NCI-H345 (cell line): ENCODE data around the gene NFKBIA.
"Not testable (repeated sequence)": the region's sequence is repeated elsewhere in the genome, so short reads cannot be mapped to it uniquely, and the experiment has no call there.

Experiments used
- DNase-seq: peaks from one replicate; lab custom pipeline; 2025; lab: John Stamatoyannopoulos, UW

NFKBIA gene

DNA sequence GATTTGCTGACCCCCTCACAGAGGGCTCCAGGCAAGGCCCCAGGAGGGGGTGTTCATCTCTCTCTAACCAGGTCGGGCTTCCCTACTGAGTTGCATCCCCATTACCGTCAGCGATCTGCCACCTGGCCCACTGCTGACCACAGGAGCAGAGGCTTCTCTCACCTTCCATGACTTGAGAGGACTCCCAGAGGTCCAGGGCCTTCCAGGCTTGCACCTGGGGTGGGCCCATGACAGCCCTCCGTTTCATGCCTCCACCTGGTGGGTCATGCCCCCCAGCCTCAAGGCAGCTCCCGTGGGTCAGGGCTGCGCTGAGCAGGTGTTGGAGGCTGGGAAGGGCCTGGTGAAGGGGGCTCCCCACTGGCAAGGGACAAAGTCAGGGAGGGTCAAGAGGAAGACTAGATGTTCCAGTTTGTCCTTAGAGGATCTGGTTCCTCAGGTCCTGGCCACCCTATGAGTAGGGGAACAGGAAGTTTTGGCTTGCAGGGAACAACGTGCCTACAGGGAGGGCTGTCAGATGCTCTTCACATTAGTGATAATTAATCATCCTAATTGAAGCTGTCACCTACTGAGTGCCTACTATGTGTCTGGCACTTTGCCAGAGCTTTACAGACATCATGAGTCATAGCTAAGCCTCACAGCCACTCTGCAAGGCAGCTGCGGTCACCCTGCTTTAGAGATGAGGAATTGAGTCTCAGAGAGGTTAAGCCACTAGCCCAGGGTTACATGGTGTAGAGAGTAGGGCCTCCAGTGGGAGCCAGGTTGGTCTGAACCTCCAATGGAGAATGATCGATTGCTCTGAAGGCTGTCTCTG lies 13.8 kb downstream of the NFKBIA start:
- DNase-seq, result peak; percentile 32

DNA sequence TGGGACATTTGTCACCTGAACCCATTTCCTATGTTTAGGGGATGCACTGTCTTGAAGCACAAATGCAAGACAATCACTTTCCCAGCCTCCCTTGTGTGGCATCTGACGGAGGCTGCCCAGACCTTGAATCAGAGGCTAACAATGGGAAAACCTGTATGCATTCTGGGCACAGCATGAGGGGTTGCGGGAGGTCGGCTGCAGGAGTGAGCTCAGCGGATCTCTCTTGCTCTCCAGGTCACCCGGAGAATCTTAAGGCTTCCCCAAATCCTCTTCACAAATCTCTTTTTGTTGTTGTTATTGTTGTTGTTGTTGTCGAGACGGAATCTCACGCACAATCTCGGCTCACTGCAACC lies 15.3 kb downstream of the NFKBIA start:
- DNase-seq, result no peak

DNA sequence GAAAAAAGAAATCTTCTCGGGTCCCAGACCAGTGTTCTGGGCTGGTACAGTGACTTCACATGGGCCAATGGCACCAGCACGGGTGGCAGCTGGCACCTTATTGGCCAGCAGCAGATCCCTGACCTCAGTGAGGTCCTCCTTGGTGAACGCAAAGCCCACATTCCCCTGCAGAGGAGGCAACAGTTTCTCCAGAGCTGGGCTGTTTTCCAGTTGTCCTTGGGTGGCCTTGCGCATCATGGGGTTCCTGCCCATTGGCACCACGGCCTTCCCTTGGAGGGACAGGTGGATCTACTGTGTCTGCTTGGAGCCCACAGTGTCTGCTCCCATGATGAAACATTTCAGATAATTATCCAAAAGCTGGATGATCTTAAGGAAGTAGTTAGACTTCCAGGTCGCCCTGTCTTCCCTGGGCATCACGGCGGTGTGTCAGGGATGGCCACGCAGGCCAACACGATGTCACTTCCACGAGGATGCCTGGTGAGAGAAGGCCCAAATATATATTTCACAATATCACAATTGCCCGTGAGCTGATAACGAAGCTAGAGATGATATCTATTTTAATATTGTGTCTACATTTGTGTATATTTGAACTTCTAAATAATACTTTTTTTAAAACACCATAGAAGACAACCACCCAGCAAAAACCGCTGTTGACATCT lies 15.8 kb downstream of the NFKBIA start:
- DNase-seq, result no peak

DNA sequence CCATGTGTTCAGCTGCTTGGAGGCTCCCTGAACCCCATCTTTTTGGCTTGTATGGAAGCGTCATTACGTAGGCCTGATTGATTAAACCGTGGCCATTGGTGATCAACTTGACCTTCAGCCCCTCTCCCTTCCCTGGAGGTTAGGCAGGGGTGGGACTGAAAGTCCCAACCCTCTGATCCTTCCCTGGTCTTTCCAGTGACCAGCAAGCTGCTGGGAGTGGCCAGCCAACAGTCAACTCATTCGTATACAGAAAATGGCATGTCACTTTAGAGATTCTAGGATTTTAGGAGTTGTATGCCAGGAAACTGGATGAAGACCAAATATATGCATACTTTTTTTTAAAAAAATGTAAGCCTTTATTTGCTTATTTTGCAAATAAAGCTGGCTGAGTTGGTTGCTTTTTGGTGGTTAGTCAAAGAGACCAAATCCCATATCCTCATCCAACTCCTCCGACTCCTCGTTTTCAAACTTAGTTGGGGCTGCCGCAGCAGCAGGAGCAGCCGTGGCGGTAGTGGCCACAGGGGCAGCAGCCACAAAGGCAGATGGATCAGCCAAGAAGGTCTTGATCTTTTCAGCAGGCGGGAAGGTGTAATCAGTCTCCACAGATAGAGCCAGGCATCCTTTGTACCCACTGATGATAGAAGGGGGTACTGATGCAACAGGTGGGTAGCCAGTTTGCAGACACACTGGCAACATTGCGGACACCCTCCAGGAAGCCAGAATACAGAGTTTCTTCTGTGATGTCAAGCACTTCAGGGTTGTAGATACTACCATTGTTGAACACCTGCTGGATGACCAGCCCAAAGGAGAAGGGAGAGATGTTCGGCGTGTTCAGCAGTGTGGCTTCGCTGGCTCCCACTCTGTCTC lies 16.6 kb downstream of the NFKBIA start:
- no peak for DNase-seq

DNA sequence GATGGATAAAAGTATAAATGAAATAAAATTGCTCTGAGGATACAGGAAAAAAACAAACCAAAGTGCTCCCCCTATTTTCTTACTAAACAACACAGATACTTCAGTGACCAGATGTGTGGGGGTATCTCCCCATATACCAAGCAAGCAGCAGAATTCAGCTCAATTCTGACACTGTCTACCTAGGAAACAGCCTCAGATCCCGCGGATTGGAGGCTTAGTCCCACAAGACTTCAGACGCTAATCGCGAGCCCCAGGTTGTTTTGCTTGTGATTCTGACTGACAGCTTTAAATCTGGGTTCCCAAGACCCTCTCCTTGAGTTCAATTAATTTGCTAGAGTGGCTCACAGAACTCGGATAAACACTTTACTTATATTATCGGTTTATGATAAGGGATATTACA lies 17.3 kb downstream of the NFKBIA start:
- no peak for DNase-seq

DNA sequence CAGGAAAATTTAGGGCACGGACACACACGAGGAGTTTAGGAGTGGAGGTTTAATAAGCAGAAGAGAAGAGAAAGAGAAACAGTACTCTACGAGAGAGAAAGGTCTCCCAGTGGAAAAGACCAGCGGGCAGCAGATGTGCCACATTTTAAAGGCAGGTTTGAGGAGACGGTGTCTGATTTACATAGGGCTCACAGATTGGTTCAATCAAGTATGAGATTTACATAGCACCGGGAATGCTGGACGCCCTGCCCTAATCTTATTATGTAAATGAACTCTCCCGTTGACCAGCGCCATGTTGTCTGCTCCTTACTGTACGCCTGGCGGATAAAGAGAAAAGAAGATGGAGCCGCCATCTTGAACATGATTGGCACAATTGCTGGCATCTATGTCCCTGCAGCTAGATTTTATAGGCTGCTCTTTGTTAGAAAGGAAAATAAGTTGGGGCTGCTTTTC lies 17.9 kb downstream of the NFKBIA start:
- no peak for DNase-seq

DNA sequence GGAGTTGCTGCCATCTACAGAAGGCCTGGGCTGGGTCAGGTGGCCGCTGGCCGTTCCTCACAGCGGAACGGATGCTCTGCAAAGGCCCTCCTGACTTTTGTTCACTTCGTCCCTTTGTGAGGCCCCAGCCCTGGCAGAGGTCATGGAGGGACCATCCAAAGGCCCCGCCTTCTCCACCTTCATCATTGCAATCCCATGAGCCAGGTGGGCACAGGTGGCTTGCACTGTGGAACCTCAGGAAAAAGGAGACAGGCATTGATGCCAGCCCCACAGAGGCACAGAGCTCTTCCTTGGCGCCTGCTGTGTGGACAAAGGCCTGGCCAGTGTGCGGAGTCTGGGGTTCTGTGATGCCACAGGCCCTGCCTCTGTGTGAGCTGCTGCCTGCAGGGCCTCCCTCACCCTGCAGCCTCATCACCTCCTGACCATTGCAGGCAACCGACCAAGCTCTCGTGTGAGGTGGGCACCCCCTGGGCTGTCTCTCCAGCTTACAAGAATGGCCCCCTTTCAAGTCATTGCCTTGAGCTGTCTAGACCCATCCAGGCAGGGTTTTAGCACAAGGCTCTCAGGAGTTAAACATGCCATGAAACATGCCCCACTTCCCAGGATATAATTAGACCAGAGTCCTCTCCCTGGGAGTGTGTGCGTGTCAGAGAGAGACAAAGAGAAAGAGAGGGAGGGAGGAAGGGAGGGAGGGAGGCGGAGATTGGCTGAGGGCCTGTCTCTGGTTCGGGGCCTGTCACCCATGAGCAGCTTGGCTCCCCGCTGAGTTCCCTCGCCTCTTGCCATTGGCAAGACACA lies 19.3 kb downstream of the NFKBIA start:
- DNase-seq, result peak; percentile 91

DNA sequence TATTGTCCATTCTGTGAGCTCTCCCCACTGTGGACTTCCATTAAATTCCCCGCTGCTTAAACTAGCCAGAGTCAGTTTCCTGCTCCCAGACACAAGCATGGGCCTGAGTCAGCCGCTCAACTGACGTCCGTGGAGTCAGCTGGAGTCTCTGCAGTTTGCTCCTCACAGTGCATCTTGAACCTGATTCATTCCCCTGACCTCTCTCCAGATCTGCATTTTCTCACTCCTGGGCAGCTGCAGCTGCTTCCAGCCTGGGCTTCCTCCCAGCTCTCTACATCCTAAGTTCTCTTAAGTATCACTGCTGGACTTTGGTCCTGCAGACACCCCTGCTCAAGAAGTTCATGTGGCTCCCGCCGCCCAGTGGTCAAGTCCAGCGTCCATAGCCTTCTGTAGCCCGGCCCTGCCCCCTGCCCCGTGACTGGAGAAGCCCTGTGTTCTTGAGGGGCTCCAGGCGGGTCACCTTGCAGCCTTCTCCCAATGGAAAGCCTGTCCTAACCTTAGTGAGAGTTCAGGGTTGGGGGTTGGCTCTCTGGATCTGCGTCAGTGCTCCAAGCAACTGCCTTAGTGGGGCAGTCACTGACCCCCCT lies 20.0 kb downstream of the NFKBIA start:
- no peak for DNase-seq

DNA sequence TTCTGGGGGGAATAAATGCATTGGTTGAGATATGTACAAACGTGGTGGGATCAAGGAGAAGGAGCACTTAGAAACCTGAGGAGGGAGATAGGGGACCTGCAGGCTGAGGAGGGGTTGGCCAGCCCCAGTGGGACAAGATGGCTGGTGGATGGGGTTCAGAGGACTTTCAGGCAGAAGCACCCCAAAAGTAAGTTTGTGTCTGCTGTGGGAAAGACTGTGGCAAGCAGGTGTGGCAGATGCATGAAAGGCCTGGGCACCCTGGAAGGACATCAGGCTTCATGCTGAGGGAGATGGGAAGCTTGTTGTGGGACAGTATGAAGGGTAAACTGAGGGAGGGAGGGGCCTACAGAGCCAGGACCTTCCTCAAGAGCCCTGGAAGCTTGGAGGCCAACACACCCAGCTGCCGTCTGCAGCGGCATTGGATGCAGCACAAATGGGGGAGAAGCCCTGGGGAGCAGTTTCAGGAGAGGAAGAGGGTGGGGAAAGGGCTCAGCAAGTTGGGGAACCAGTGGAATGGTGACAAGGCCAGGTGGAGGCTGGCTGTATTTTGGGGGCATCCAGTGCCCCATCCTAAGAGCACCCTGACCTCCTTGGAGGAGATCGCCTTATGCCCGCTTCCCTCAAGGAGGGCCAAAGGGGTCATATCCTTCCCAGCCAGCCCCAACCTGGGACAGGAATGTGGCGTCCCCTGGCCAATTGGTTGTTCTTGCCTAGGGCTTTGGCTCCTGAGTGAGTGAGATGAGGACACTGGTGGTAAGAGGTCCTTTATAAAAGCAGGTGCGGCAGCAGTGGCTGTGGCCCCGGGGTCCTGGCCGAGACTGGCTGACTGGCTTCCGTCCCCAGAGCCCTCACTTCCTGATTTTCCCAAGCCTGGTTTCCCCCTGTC lies 20.7 kb downstream of the NFKBIA start:
- DNase-seq, result no peak

DNA sequence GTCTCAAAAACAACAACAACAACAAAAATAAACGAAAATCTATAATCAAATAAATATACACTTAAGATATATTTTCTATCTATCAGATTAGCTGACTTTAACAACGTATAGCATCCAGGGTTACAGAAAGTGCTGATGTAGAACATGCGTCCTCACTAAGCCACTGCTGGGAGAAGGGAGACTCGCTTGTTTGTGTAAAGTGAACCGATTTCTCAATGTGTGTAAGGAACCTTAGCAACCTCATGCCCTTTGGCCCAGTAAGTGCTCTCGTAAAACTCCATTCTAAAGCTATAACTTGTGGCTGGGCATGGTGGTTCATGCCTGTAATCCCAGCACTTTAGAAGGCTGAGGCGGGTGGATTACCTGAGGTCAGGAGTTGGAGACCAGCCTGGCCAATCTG lies 23.8 kb downstream of the NFKBIA start:
- DNase-seq, result no peak

DNA sequence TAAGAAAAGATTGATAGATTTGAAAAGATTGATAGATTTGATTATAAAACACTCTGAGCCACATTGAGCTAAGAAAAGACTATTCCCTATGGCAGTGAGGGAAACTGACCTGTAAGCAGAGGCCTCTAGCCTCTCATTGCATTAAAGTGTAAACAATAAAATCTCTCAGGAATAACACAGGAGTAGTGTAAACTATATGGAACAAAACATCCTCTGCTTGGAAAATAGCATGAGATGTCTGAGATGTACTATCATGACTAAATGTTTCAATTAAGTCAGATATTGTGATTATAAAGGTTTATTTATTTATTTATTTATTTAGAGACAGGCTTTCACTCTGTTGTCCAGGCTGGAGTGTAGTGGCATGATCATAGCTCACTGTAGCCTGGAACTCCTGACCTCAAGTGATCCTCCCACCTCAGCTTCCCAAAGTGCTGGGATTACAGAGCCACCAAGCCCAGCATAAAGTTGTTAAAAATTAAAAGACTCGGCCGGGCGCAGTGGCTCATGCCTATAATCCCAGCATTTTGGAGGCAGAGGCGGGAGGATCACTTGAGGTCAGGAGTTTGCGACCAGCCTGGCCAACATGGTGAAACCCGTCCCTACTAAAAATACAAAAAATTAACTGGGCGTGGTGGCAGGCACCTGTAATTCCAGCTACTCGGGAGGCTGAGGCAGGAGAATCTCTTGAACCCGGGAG lies 25.2 kb downstream of the NFKBIA start:
- DNase-seq, result not testable (repeated sequence)

DNA sequence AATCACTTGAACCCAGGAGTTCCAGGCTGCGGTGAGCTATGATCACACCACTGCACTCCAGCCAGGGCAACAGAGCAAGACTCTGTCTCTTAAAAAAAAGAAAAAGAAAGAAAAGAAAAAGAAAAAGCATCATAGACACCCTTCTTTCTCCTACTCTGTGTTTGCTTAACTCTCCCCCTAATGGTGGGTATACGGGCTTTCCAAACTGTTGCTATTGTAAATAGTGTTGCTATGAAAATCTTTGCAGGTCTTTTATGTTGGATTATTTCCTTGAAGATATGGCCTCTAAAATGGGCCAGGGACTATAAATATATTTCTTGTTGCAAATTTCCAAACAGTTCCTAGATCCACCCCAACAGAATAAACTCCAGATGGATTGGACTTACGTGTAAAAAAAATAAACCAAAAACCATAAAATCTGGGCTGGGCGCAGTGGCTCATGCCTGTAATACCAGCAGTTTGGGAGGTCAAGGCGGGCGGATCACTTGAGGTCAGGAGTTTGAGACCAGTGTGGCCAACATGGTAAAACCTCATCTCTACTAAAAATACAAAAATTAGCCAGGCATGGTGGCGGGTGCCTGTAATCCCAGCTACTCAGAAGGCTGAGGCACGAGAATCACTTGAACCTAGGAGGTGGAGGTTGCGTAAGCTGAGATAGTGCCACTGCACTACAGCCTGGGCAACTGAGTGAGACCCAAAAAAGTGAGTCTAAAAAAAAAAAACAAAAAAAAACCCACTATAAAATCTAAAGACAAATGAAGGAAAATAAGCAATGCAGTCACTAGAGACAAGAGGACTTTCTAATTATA lies 25.9 kb downstream of the NFKBIA start:
- DNase-seq, result no peak

DNA sequence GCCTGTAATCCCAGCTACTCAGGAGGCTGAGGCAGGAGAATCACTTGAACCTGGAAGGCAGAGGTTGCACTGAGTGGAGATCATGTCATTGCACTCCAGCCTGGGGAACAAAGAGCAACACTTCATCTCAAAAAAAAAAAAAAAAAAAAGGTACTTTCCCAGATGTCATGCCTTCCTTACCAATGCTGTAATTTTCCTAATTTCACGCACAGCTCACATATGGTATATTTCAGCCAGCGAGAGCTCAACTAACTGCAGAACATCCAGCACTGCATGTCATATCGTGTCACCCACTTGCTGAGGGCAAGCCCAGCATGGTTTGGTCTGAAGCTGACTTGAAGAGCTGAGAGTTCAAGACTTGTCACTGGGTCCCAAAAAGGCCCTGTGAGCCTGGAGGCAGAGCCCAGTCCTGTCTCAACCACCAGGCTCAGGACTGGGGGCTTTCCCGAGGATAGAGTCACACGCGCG lies 29.0 kb downstream of the NFKBIA start:
- no peak for DNase-seq

DNA sequence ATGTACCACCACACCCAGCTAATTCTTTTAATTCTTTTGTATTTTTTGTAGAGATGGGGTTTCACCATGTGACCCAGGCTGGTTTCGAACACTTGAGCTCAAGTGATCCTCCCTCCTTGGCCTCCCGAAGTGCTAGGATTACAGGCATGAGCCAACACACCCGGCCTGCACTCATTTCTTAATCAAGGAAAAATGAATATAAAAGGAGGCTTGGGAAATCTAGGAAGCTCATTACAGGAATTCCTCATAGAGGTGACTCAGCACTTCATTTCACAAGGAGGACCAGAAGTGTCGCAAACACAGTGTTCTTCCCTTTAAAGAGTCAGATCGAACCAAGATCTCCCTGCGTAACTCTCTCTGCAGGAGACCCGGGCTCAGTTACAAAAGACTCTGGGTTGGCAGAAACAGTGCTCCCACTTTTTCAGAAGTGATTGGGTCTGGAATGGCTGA lies 30.3 kb downstream of the NFKBIA start:
- no peak for DNase-seq

DNA sequence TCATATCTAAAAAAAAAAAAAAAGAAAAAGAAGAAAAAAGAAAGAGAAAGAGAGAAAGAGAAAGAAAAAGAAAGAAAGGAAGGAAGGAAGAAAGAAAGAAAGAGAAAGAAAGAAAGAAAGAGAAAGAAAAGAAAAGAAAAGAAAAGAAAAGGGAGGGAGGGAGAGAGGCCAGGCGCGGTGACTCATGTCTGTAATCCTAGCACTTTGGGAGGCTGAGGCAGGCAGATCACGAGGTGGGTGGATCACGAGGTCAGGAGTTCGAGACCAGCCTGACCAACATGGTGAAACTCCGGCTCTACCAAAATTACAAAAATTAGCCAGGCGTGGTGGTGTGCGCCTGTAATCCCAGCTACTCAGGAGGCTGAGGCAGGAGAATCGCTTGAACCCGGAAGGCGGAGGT lies 31.3 kb downstream of the NFKBIA start:
- DNase-seq, result not testable (repeated sequence)

DNA sequence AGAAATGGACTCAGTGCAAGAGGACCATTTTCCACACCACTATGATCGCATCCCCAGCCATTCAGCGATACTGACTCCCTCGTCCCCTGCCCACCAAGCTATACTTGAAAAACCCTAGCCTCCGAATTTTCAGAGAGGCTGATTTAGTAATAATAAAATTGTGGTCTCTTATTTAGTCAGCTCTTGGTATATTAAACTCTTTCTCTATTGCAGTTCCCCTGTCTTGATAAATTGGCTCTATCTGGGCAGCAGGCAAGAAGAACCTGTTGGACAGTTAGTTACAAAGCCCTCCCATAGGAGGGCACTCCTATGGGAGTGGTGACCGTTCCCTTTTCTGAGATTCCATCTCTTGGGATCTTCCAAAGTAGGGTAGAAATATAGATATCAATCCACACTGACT lies 33.6 kb downstream of the NFKBIA start:
- no peak for DNase-seq

DNA sequence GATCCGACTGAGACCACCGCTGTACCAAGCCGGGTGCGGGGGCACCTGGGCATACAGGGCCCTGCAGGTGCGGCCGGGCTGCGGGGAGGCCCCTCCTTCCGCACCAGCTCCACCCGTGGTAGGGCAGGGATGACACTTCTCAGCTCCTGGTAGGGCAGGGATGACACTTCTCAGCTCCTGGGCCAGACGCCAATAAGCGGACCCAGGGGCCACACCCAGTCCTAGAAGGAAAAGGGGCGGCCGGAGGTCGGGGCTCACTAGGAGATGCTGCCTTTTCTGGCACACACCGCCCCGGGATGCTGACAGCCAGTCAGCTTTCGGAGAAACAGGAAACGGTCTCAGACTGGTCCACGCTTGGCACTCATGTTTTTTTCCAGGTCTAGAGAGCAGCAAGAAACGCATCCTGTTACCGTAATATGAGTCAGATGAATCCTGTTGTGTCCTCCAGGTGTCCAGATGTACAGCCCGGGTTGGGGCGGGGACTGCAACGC lies 34.8 kb downstream of the NFKBIA start:
- peak; percentile 25 for DNase-seq

DNA sequence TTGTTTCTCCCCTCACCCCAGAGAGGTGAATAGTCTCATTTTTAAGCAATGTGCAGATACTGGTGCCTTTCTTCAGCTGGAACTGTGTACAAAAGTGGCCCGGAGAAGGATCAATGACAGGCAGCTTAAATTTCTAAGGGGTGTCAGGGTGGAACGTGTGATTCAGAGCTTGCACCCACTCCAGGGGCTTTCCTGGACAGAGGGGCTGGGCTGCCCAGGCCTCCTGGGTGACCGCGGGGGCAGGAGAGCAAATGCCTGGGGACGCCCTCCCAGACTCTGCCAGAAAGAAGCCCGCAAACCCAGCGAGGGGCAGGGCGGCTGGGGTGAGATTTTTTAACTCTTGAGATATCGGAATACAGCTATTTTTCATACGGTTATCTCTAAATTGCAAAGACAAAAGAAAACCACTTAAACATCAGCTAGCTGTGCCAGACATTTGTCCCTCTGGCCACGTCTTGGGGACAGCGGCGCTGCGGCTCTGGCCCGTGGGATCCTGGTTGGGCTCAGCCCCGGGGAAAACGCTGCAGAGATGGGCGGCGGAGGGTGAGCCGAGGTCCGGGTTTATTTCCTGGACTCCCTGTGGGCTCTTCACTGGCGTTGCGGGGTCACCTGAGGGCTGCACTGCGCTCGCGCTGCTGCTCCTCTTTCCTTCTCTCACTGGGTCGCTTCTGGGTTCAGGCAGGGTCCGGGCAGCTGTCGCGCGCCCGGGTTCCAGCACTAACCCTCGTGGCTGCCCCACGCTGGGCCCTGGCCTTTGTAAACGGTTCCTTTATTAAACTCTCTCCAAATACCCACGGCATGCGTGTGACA lies 35.8 kb downstream of the NFKBIA start:
- no peak for DNase-seq
